B cell (primary cell): ENCODE data around the gene VEGFB. TPM values are rescaled to one million over a fixed set of nuclear protein-coding genes. Genes with fewer than 3 reads are reported as not detected.

Experiments
- ATAC-seq: fragments of 200-7000 bp; cut with Tn5 transposase; one replicate; pipeline ENCODE4 v1.10.0; 2021; ENCODE audit warnings: low read depth, mild to moderate bottlenecking, moderate number of reproducible peaks, moderate library complexity
- CTCF ChIA-PET: fragments of 350-600 bp; sonication (Branson Sonifier 250); formaldehyde crosslinking; loops from one replicate; lab custom pipeline; 2021; ENCODE audit warnings: antibody characterized with exemption, inconsistent platforms; lab: Charles Lee
- POLR2A ChIA-PET: fragments of 350-600 bp; sonication (Branson Sonifier 250); formaldehyde crosslinking; loops from one replicate; lab custom pipeline; 2021; ENCODE audit warnings: antibody characterized with exemption; lab: Charles Lee
- DNase-seq: peaks from one replicate; pipeline ENCODE4 v3.0.0; 2013
- H2AFZ ChIP-seq: 2 replicates; pipeline ENCODE4 v1.6.1; 2012; ENCODE audit warnings: mild to moderate bottlenecking, low read depth, low read length; ENCODE audit not compliant: insufficient read depth, poor library complexity, severe bottlenecking
- H3K27ac ChIP-seq, 2 donors: 1 replicate in 1 of 2; 2 replicates in 1 of 2; pipeline ENCODE4 v1.5.1; 2012 to 2013; ENCODE audit warnings: low read length in 2 of 2, mild to moderate bottlenecking in 2 of 2, moderate library complexity in 1 of 2
- H3K27me3 ChIP-seq, 4 experiments: fragments of 200-600 bp in 1 of 4; sonication (generic) in 1 of 4; replicated peaks in 1 of 4; 1 replicate in 2 of 4; 2 replicates in 2 of 4; pipeline versions ENCODE4 v1.6.1 to v1.7.0; 2013 to 2016; ENCODE audit warnings: low read length in 3 of 4, mild to moderate bottlenecking in 2 of 4, mixed read lengths in 1 of 4, moderate library complexity in 1 of 4; ENCODE audit not compliant: insufficient read depth in 4 of 4, control insufficient read depth in 3 of 4; ENCODE audit errors: control extremely low read depth in 1 of 4
- H3K36me3 ChIP-seq, 2 experiments: replicated peaks in 1 of 2; 1 replicate in 1 of 2; 2 replicates in 1 of 2; pipeline versions ENCODE4 v1.6.1 to v1.7.1; 2013; ENCODE audit warnings: low read length in 1 of 2; ENCODE audit not compliant: insufficient read depth in 2 of 2, control insufficient read depth in 1 of 2; ENCODE audit errors: control extremely low read depth in 1 of 2, extremely low read depth in 1 of 2
- H3K4me1 ChIP-seq, 2 donors: fragments of 200-600 bp in 1 of 2; sonication (generic) in 1 of 2; 1 replicate in 1 of 2; 2 replicates in 1 of 2; pipeline versions ENCODE4 v1.5.1 to v1.6.1; 2013 to 2017; ENCODE audit warnings: low read length in 2 of 2; ENCODE audit not compliant: control insufficient read depth in 2 of 2, insufficient read depth in 2 of 2
- H3K4me2 ChIP-seq: replicated peaks from 2 replicates; pipeline ENCODE3; 2012; ENCODE audit warnings: mild to moderate bottlenecking, low read depth, low read length; ENCODE audit not compliant: poor library complexity, severe bottlenecking
- H3K4me3 ChIP-seq, 5 experiments: fragments of 200-600 bp in 1 of 5; sonication (generic) in 1 of 5; 1 replicate in 3 of 5; 2 replicates in 2 of 5; pipeline versions ENCODE4 v1.5.1 to v1.7.0; 2011 to 2016; ENCODE audit warnings: low read length in 4 of 5, mild to moderate bottlenecking in 4 of 5, low read depth in 2 of 5, control low read depth in 1 of 5, moderate library complexity in 1 of 5; ENCODE audit not compliant: insufficient read depth in 1 of 5; ENCODE audit errors: control extremely low read depth in 1 of 5, extremely low read depth in 1 of 5
- H3K79me2 ChIP-seq: fragments of 200-600 bp; sonication (generic); one replicate; pipeline ENCODE4 v1.6.0; 2016; ENCODE audit warnings: low read length; ENCODE audit not compliant: control insufficient read depth, insufficient read depth
- H3K9ac ChIP-seq: fragments of 200-600 bp; sonication (generic); 2 replicates; pipeline ENCODE4 v1.6.1; 2017; ENCODE audit warnings: mild to moderate bottlenecking, low read length, moderate library complexity
- H3K9me3 ChIP-seq, 3 donors: one replicate each; pipeline versions ENCODE4 v1.6.1 to v1.7.1; 2013; ENCODE audit warnings: low read length in 2 of 3; ENCODE audit not compliant: control insufficient read depth in 2 of 3, insufficient read depth in 1 of 3; ENCODE audit errors: control extremely low read depth in 1 of 3
- H4K20me1 ChIP-seq: 2 replicates; pipeline ENCODE4 v1.6.0; 2012; ENCODE audit warnings: mild to moderate bottlenecking, low read length; ENCODE audit not compliant: insufficient read depth, control insufficient read depth, poor library complexity, severe bottlenecking
- H3K27ac Mint-ChIP-seq: one replicate; pipeline ENCODE4 v1.8.0; 2021; ENCODE audit warnings: mixed read lengths
- H3K27me3 Mint-ChIP-seq: one replicate; pipeline ENCODE4 v1.8.0; 2021; ENCODE audit warnings: mixed read lengths
- H3K4me1 Mint-ChIP-seq: one replicate; pipeline ENCODE4 v1.8.0; 2021; ENCODE audit warnings: mixed read lengths
- H3K4me3 Mint-ChIP-seq: one replicate; pipeline ENCODE4 v1.8.0; 2021; ENCODE audit warnings: mixed read lengths
- H3K9me3 Mint-ChIP-seq: one replicate; pipeline ENCODE4 v1.8.0; 2022; ENCODE audit warnings: mixed read lengths; ENCODE audit not compliant: insufficient read depth
- CTCF ChIP-seq: fragments of 200-600 bp; IDR thresholded peaks from one replicate; pipeline ENCODE4 v1.8.0; 2022; ENCODE audit warnings: antibody characterized with exemption, mild to moderate bottlenecking
- EZH2 ChIP-seq: IDR thresholded peaks from 2 replicates; pipeline ENCODE4 v1.6.1; 2012; ENCODE audit warnings: borderline replicate concordance, low read depth, mild to moderate bottlenecking, moderate library complexity, low read length; ENCODE audit not compliant: insufficient read depth, poor library complexity, severe bottlenecking
- whole genome bisulfite sequencing: methylation state at CpG from one replicate; pipeline ENCODE4 v1.1.5; 2013; ENCODE audit warnings: missing lambda C conversion rate; ENCODE audit not compliant: insufficient coverage; 5-methylcytosine and 5-hydroxymethylcytosine counted together
- intact Hi-C: fragments of 100-400 bp; cut with micrococcal nuclease; formaldehyde crosslinking; loops from one replicate; pipeline ENCODE4 v1.10.0; 2022
- polyA plus RNA-seq: library from polyadenylated mRNA; depleted of rRNA; stranded (reverse); fragments of >200 nt; gene quantifications from 2 replicates; pipeline ENCODE4 v1.2.3, GENCODE V29; 2012
- total RNA-seq, 2 donors: library from RNA; stranded (reverse); fragments of 120-200 nt in 1 of 2; gene quantifications; 1 replicate in 1 of 2; 2 replicates in 1 of 2; pipeline versions ENCODE4 v1.2.3 to v1.2.4, GENCODE V29; 2013 to 2022

The VEGFB gene
- total and polyA plus RNA-seq, 2 donors (not counting 1 experiment from before 2014, with no cell fraction given) = 56.4 to 152 TPM

GRCh38 chr11:64232182-64232966, 2.0 kb upstream of the VEGFB start:
- H3K9me3 Mint-ChIP-seq = no peaks in the 10 kb centered on the region
- Histone ChIP-seq H3K27ac (no peak overlapping the region), H3K27me3 (no peaks in the 10 kb centered on the region), H3K9ac (no peak overlapping the region), H3K4me3 (no peak overlapping the region), H4K20me1 (peaks cover 25% of the 10 kb centered on the region), H3K9me3 (no peaks in the 10 kb centered on the region), H3K4me2 (peak overlapping the region; percentile 99), H3K4me1 (peaks cover 38 to 59% of the 10 kb centered on the region in 2 donors), H3K36me3 (peaks cover 0 to 10% of the 10 kb centered on the region in 2 experiments), H3K79me2 (peaks cover 24% of the 10 kb centered on the region), H2AFZ (no peak overlapping the region)
- H3K27ac Mint-ChIP-seq = peak overlapping the region; percentile 72
- ChIA-PET POLR2A (interaction anchor here (0.6 to 2.4 kb wide), 7 partner anchors 9 to 69 kb away, joined by 3 to 11 read pairs (median 5); partner anchors contain the start of genes FKBP2 and STIP1), CTCF (interaction anchor here (0.7 to 1.6 kb wide), 8 partner anchors 8 to 72 kb away, joined by 3 to 6 read pairs (median 4); partner anchors contain the start of gene ESRRA)
- 93% methylated on average over 13 of the region's 15 CpGs for WGBS
- TF ChIP-seq EZH2 (no peak), CTCF (no peak)
- DNase-seq = no peak
- no peaks in the 10 kb centered on the region for H3K27me3 Mint-ChIP-seq
- H3K4me1 Mint-ChIP-seq = peaks cover 55% of the 10 kb centered on the region
- peak overlapping the region; percentile 76 for H3K4me3 Mint-ChIP-seq
- intact Hi-C loops = no loop called here
- no peak for ATAC-seq

DNA sequence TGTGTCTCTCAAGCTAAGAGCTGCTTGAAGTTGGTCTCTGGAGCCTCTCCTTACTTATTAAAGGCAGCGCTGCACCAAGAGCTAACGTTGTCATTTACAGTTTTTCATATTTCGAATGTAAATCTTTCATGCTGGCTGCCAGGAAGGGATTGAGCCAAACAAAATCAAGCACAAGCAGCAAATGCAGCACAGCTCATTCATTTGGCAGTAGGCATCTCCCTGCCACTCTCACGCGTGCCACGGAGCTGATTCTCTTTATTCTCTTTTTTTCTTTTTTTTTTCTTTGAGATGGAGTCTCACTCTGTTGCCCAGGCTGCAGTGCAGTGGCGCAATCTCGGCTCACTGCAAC, 1.4 kb upstream of the VEGFB start:
- Mint-ChIP-seq H3K27ac (peak overlapping the region; percentile 72), H3K9me3 (no peaks in the 10 kb centered on the region), H3K27me3 (no peaks in the 10 kb centered on the region), H3K4me3 (peak overlapping the region; percentile 76), H3K4me1 (peaks cover 57% of the 10 kb centered on the region)
- Histone ChIP-seq H3K27ac (no peak overlapping the region), H2AFZ (no peak overlapping the region), H3K4me1 (peaks cover 35 to 62% of the 10 kb centered on the region in 2 donors), H3K27me3 (no peaks in the 10 kb centered on the region), H3K9ac (no peak overlapping the region), H4K20me1 (peaks cover 25% of the 10 kb centered on the region), H3K4me3 (no peak overlapping the region), H3K4me2 (no peak overlapping the region), H3K9me3 (no peaks in the 10 kb centered on the region), H3K36me3 (peaks cover 0 to 16% of the 10 kb centered on the region in 2 experiments), H3K79me2 (peaks cover 23% of the 10 kb centered on the region)
- intact Hi-C loops = no loop called here
- no peak for DNase-seq
- ChIA-PET CTCF (interaction anchor here (0.7 to 1.6 kb wide), 7 partner anchors 9 to 72 kb away, joined by 3 to 6 read pairs (median 3); partner anchors contain the start of gene ESRRA), POLR2A (interaction anchor here (0.7 to 2.4 kb wide), 8 partner anchors 8 to 68 kb away, joined by 3 to 11 read pairs (median 6); partner anchors contain the start of genes FKBP2 and STIP1)
- WGBS = 98% methylated on average over 6 of the region's 8 CpGs
- ATAC-seq = no peak
- TF ChIP-seq EZH2 = no peak
- no peak for TF ChIP-seq CTCF
